HL-60 (cell line): Measurements from ENCODE around the gene GTF3C5.
"Not testable (repeated sequence)": the region's sequence is repeated elsewhere in the genome, so short reads cannot be mapped to it uniquely, and the experiment has no call there.

Experiments
- CTCF ChIP-seq: IDR thresholded peaks from one replicate; pipeline ENCODE4 v1.5.1; 2011; ENCODE audit warnings: low read length, control low read depth, inconsistent platforms; ENCODE audit not compliant: insufficient read depth
- GABPA ChIP-seq: IDR thresholded peaks from 2 replicates; pipeline ENCODE4 v1.6.1; 2012; ENCODE audit warnings: low read depth
- REST ChIP-seq: IDR thresholded peaks from 2 replicates; pipeline ENCODE4 v1.6.1; 2012; ENCODE audit warnings: low read depth; ENCODE audit not compliant: insufficient replicate concordance
- SPI1 ChIP-seq: IDR thresholded peaks from 2 replicates; pipeline ENCODE4 v1.6.1; 2012; ENCODE audit warnings: low read depth, mild to moderate bottlenecking, borderline replicate concordance

GRCh38 chr9:133040892-133041479 lies 10.2 kb downstream of the GTF3C5 start:
- TF ChIP-seq SPI1, GABPA, REST: not testable (repeated sequence)
- TF ChIP-seq CTCF: peak; percentile 14
